Activated CD4-positive, alpha-beta T cell treated with anti-CD3 and anti-CD28 coated beads for 4 hours (primary cell): ENCODE measurements around the gene EBF3.

Experiments
- DNase-seq, 2 donors: peaks; one replicate each; pipeline ENCODE4 v3.0.0-alpha.2; 2020

Gene EBF3

GRCh38 chr10:129887986-129888783 lies 75.9 kb downstream of the EBF3 start:
- DNase-seq = no peak

DNA sequence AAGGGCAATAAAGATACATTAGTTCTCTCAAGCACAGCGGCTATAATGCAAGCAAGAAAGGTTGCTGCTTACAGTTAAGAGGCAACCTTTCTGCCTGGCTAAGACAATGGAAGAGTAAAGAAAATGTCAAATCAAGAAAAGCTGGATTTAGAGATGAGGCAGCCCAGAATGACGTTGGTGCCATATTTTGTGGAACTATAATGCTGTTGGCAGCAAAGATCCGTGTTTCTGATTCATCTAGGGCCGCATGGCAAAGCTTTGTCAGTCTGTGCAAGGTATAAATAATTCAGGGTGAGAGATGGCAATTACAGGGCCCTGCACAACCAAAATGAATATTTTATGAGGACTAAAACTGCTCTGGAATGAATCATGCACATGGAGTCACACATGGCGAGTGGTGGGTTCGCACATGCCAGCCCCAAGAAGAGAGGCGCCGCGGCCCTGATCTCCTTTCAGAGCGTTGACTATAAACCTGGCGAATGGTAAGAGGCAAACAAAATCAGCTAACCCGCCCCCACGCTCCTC lies 76.6 kb downstream of the EBF3 start:
- no peak for DNase-seq

- DNase-seq = no peak
These were observed 77.8 kb downstream of the EBF3 start for GRCh38 chr10:129886263-129886662.

- no peak for DNase-seq
These were observed 78.5 kb downstream of the EBF3 start for GRCh38 chr10:129885526-129885925.

GRCh38 chr10:129884398-129885078 lies 79.5 kb downstream of the EBF3 start:
- DNase-seq = no peak

DNA sequence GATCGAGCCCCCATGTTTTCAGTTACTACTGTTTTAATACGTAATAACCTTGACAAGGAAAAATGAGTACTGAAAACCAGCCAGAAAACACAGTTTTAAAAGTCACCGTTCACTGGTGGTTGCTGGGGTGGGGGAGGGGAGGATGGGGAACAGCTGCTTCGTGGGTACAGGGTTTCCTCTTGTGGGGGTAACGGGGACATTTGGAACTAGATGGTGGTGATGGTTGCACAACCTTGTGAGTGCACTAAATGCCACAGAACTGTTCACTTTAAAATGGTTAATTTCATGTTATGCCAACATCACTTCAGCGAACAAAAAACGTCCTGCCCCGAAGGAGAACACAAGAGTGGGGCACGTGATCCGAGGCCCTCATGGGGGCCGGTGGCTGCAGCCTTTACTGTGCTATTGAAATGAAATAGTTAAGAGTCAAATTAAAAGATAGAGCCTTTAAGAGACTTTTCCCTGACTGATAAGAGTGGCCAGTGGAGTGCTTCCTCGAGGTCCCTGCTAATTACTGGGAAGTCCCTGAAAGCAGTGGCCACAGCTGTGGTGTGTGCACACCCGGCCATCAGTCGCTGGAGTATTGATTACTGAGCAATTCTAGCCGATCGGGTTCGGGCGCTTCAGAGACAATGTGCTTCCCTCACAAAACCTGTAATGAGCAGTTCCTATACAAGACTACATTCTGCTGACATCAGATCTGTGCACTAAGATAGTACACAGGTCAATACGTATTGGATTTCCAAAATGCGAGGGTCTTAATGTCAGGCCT lies 80.3 kb downstream of the EBF3 start:
- no peak for DNase-seq

DNA sequence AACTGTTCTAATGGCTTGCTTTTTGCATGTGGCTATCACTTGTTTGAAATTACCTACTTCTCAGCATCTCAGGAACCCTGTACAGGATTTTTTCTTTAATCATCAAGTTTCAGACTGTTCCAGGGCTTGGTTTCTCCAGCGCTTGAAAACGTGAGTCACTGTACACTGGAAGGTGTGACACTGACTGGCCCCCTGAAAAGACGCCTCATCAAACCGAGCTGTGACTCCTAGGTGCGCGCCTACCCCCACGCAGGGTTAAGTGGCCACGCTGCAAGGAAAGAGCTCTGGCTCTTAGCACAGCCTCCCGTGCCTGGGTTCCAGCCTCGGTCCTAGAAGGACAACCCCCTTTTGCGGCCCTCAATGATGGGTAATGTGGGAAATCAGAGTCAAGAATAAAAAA lies 81.0 kb downstream of the EBF3 start:
- DNase-seq = no peak

DNA sequence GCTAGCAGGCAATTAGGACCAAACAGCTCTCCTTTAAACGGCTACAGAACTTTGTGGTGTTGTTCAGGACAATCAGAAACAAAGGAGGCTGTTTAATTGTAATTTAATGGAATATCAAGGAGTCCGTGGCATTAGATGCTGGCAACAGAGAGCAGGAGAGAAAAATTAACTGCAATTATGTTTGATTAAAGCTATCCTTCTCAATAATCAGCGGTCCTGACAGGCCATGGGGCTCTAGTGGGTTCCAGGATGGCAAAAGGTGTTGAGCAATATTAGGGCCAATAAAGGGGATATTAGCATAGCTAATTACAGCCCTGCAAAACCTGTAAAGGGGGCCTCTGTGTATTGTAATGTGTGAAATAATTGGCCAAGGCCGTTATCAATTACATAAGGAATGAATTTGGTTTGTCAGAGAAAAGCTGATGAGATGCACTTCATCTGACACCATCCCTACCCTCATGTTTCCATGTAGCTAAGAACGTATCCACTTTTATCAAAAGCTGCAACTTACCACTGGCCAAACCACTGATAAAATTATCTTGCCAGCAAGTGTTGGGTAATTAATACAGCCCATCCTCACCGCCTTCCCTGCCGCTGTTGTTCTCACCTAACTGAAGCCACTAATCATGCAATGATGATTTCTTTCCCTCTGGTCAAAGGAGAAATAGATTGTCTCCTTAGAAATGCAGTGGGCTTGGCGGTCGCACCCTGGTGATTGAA lies 81.6 kb downstream of the EBF3 start:
- DNase-seq = no peak

DNA sequence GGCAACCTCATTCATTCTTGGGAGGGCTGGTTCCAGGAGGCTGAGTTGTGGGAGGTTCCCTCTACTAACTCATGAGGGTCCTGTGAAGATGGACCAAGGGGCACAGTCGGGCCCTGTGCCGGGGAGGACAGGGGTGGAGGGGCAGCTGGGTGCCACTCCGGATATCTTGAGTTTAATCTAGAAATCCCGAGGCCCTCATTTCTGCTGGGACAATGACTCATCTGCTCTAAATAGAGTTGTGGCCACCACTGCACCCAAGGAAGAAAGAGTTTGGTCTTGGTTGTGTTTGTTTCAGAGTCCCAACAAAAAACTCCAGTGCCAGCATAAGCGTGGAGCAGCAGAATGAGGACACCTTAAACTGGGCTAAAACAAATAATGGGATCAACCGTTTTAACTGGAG lies 82.4 kb downstream of the EBF3 start:
- DNase-seq = no peak

DNA sequence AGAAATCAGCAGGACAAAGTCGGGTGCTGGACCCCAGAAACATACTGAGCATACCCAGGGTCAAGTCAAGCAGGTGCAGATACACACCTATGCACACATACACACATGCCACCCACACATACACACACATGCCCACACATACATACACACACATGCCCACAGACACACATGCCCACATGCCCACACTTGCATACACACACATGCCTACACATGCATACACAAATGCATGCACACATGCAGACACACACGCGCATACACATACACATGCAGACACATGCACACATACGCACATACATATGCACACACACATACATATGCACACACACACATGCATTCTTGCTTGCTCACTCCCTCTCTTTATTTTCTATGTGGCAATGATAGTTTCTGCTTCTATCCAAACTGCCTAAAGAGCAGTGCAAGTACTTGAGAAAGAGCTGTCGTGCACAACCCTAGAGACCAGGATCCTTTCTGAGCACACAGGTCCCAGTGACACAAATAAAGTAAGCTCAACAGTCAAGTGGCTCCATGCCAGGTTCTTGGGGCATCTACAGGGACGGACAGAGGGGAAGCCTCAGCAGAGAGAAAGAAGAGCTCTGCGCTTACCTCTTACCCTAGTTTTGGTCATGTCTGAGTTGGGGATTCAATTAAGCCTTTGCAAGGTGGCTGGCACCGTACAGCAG lies 83.7 kb downstream of the EBF3 start:
- DNase-seq = no peak

DNA sequence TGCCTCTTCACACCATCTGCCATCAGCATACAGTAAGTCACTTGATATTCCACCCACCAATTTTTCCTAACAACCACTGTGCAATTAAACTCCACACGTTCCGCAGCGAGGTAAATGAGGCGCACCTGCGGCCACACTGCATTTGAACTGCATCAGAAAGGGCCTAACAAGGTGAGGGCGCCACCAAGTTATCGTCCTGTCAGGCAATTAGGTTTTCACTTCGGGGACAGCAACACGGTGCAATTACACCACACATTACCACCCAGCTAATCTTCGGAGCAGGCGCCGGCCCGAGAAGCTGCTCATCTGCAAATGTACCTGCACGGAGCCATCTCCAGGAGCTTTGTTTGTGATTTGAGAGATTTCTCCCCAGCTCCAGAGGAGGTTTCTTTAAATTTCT lies 84.4 kb downstream of the EBF3 start:
- DNase-seq = no peak

DNA sequence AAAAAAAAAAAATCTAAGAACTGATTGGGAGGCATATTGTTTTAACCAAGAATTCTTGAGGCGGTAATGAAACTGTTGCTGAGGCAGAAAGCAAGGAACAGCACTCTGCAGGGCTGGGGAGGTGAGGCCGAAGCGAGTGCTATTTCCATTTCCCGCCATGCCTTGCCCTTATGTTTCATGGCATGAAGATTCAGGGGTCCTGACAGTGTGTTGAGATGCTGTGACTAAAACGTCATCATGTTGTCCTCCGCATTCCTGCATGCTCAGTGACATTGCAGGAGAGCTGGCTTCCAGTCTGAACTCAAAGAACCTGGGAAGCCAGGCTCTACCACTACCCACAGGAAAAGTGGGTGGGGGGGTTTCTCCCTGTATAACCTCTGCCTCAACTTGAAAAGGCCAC lies 85.2 kb downstream of the EBF3 start:
- DNase-seq = no peak

DNA sequence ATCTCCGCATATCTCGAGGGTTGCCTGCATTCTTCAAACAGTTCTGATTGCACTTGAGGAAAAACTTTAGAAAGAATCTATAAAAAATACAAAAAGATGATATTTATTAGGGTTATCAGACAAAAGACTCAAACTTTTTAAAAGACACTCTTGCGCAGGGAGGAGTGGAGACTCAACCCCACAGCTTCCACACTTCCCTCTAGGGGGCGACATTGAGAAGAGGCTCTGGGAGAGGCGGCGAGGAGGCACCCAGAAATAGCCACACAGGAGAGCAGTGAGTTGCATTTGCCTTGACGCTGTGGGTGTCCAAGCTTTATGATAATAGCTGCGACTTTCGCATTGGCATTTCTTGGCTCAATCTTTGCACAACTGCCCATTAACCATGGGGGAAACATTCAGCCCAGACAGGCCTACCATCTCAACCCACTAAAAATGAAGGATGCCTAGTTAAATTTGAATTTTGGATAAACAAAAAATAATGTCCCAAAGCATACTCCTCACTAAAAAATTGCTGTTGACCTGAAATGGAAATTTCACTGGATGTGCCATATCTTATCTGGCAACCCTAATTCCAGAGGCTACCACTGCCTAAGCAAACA lies 86.2 kb downstream of the EBF3 start:
- DNase-seq = peak; percentile 22 to 28

DNA sequence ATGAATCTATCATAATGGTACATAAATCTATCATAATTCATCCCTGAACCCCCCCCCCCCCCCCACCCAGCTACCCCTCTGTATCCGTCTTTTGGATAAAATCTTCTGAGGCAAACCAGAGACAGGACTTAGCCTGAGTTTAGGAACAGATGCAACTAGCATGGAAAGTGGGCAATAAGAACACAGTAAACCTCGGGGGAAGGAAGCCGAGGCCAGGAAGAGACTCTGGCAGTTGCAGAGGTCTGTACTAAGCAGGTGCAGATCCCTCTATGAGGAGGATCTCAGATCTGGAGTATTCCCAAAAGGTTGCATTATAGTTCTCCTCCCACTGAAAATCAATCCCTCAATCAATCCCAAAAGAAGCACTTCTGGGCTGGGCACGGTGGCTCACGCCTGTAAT lies 87.2 kb downstream of the EBF3 start:
- no peak for DNase-seq

DNA sequence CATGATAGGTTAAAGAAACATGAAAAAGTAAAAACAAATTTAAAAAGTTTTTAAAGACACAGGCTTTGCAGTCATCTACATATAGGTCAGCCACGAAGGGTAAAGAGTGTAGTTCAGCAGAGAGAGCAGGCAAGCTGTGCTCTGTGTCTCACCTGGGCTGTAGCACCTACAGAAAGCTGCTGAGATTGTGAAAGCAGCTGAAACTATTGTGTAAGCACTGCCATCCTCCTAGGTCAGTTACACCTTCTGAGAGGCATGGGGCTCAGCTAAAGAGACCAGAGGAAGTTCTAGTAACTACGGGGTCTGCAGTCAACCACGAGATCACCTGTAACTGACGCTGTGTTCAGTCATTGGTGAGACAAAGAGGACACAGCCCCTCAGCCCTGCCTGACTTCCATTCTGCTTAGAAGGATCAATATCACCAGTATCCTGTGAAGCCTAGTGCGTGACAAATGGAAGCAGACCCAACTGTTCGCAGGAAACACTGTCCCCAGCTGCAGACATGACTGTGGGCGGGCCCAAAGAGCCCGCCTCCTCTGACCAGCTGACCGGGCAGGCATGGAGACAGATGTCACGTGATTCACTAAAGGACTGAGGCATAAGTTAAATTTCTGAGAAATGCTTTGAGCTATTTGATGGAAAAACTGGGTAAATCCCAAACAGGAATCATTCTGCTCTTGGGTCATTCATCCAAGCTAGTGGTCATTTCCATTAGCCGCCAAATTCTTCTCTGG lies 87.9 kb downstream of the EBF3 start:
- no peak for DNase-seq

DNA sequence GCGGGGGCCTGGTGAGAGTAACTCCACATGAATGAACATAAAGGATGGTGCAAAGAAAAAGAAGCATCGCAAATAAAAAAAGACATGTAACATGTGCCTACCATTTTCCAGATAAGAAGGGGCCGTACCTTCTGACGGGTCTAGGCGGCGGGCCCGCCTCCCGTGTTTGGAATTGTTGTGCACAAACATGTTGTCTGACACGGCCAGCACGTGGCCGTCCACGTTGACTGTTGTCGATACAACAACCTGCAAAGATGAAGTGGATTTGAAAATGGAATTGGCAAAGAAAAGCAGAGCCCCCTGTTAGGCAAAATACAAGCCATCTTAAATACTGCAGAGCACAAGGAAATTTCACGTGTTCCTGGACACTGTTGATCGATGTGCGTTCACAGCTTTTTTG lies 90.7 kb downstream of the EBF3 start:
- no peak for DNase-seq

- no peak for DNase-seq
These were observed 92.1 kb downstream of the EBF3 start for GRCh38 chr10:129871966-129872365.

GRCh38 chr10:129870961-129871621 lies 93.0 kb downstream of the EBF3 start:
- no peak for DNase-seq

- DNase-seq = no peak
These were observed 93.7 kb downstream of the EBF3 start for GRCh38 chr10:129870474-129870757.

GRCh38 chr10:129869596-129870473 lies 94.2 kb downstream of the EBF3 start:
- no peak for DNase-seq
